Uterus (tissue), 4 donors: ENCODE data around the gene KLF16. TPM values are rescaled to one million over a fixed set of nuclear protein-coding genes. Genes with fewer than 3 reads are reported as not detected.

Experiments
- DNase-seq, 2 donors: peaks; one replicate each; pipeline ENCODE4 v3.0.0-alpha.2; 2019 to 2020
- H3K27ac ChIP-seq, 2 donors: fragments of 200-600 bp; sonication (generic); 1 replicate in 1 of 2; 2 replicates in 1 of 2; pipeline ENCODE4 v1.5.1; 2016 to 2018
- H3K27me3 ChIP-seq, 2 donors: fragments of 200-600 bp; sonication (generic); one replicate each; pipeline ENCODE4 v1.5.1; 2018 to 2019; ENCODE audit warnings: control low read depth in 1 of 2
- H3K36me3 ChIP-seq, 2 donors: fragments of 200-600 bp; sonication (generic); one replicate each; pipeline ENCODE4 v1.5.1; 2019; ENCODE audit warnings: control low read depth in 1 of 2
- H3K4me1 ChIP-seq, 2 donors: fragments of 200-600 bp; sonication (generic); one replicate each; pipeline ENCODE4 v1.5.1; 2018 to 2019; ENCODE audit warnings: control low read depth in 1 of 2
- H3K4me3 ChIP-seq, 2 donors: fragments of 200-600 bp; sonication (generic); 1 replicate in 1 of 2; 2 replicates in 1 of 2; pipeline ENCODE4 v1.5.1; 2018 to 2019; ENCODE audit warnings: mild to moderate bottlenecking in 1 of 2
- H3K9me3 ChIP-seq, 2 donors: fragments of 200-600 bp; sonication (generic); one replicate each; pipeline ENCODE4 v1.5.1; 2019; ENCODE audit warnings: control low read depth in 1 of 2
- POLR2A ChIP-seq, 2 donors: fragments of 450-650 bp; IDR thresholded peaks; one replicate each; pipeline ENCODE4 v1.6.1; 2016; ENCODE audit warnings: antibody characterized with exemption in 2 of 2, mild to moderate bottlenecking in 1 of 2, moderate library complexity in 1 of 2
- intact Hi-C: fragments of 100-400 bp; cut with DNase I; formaldehyde crosslinking; loops from one replicate; pipeline ENCODE4 v1.15.1; 2023; ENCODE audit warnings: low total_unique reads
- total RNA-seq, 4 donors: library from RNA; depleted of rRNA in 3 of 4; stranded (reverse); fragments of >200 nt in 3 of 4; gene quantifications; one replicate each; pipeline versions ENCODE4 v1.1.0 to v1.2.4, GENCODE V29; 2014 to 2023
- TF ChIP-seq, protein P1 (sequence below), 4 experiments: fragments of 200-600 bp in 2 of 4; fragments of 450-650 bp in 2 of 4; sonication (generic) in 2 of 4; IDR thresholded peaks; one replicate each; pipeline ENCODE4 v1.5.1; 2016 to 2019; ENCODE audit warnings: antibody characterized with exemption in 4 of 4, mild to moderate bottlenecking in 2 of 4, moderate library complexity in 1 of 4
- donor health status: DM: yes; HTN: yes; CAD: no.

KLF16 gene
- total RNA-seq, 4 donors from 2014 or later: 0.26 to 17.7 (median 3.9) TPM; not detected in 1

DNA sequence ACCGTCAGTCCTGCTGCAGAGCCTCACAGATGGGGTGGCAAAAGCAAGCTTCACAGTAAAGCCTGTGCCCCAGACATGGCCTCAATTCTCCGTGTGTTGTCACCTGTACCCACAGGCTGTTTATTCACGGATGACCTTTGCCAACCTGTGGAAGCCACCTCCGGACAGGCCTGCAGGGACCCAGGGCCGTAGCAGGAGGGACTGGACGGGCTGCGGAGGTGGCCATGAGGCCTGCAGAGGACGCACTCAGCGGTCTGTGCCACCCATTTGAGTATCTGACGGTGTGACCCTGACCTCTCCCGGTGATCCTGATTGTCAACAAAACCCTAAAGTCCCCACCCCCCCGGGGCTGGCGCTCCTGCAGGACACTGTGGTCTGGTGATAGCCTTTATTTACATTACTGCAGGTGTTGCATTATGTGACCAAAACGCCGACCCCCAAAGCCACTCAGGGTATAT, 7.8 kb upstream of the KLF16 start:
- H3K36me3 ChIP-seq: no peaks in the 10 kb centered on the region

DNA sequence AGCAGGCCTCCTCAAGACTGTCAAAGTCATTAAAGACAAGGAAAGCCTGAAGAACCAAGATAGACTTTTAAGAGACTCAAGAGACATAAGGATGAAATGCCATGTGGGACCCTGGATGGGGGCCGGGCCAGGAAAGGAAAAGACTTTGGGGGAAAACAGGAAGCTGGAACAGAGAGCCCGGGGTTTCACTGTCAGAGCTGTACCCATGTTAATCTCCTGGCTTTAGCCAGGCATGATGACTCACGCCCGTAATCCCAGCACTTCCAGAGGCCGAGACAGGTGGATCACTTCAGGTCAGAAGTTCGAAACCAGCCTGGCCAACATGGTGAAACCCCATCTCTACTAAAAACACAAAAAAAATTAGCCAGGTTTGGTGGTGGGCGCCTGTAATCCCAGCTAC, 5.6 kb upstream of the KLF16 start:
- no peak for DNase-seq
- H3K9me3 ChIP-seq: no peaks in the 10 kb centered on the region
- no peaks in the 10 kb centered on the region for H3K36me3 ChIP-seq
- H3K4me3 ChIP-seq: no peak overlapping the region
- no peaks in the 10 kb centered on the region for H3K27me3 ChIP-seq
- no peak overlapping the region for H3K27ac ChIP-seq
- intact Hi-C loops: no loop called here
- H3K4me1 ChIP-seq: peaks cover 10 to 15% of the 10 kb centered on the region in 2 donors
- TF ChIP-seq, protein P1, sequence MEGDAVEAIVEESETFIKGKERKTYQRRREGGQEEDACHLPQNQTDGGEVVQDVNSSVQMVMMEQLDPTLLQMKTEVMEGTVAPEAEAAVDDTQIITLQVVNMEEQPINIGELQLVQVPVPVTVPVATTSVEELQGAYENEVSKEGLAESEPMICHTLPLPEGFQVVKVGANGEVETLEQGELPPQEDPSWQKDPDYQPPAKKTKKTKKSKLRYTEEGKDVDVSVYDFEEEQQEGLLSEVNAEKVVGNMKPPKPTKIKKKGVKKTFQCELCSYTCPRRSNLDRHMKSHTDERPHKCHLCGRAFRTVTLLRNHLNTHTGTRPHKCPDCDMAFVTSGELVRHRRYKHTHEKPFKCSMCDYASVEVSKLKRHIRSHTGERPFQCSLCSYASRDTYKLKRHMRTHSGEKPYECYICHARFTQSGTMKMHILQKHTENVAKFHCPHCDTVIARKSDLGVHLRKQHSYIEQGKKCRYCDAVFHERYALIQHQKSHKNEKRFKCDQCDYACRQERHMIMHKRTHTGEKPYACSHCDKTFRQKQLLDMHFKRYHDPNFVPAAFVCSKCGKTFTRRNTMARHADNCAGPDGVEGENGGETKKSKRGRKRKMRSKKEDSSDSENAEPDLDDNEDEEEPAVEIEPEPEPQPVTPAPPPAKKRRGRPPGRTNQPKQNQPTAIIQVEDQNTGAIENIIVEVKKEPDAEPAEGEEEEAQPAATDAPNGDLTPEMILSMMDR (IDR thresholded peaks at IDR 0.05): no peak
- TF ChIP-seq POLR2A (IDR thresholded peaks at IDR 0.05): no peak

More for the DNA sequence above, 7.8 kb upstream of the KLF16 start:
- H3K4me1 ChIP-seq: peaks cover 10 to 23% of the 10 kb centered on the region in 2 donors
- H3K4me3 ChIP-seq: no peak overlapping the region
- no peak overlapping the region for H3K27ac ChIP-seq
- no peak for DNase-seq
- intact Hi-C loops: no loop called here
- TF ChIP-seq, protein P1 (IDR thresholded peaks at IDR 0.05): no peak
- no peak for TF ChIP-seq POLR2A (IDR thresholded peaks at IDR 0.05)
- H3K9me3 ChIP-seq: no peaks in the 10 kb centered on the region
- no peaks in the 10 kb centered on the region for H3K27me3 ChIP-seq

DNA sequence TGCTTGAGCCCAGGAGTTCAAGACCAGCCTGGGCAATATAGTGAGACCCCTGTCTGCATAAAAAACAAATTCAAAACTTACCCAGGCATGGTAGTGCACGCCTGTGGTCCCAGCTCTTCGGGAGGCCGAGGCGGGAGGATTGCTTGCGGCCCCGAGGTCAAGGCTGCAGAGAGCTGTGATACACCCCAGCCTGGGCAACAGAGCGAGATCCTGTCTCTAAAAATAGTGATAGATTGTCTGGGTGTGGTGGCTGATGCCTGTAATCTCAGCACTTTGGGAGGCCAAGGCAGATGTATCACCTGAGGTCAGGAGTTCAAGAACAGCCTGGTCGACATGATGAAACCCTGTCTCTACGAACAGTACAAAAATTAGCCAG, 4.0 kb upstream of the KLF16 start:
- intact Hi-C loops: no loop called here
- Histone ChIP-seq H3K9me3 (no peaks in the 10 kb centered on the region), H3K27ac (no peak overlapping the region), H3K4me1 (peaks cover 0 to 2% of the 10 kb centered on the region in 2 donors), H3K4me3 (no peak overlapping the region), H3K36me3 (no peaks in the 10 kb centered on the region), H3K27me3 (no peaks in the 10 kb centered on the region)
- no peak for DNase-seq
- no peak for TF ChIP-seq POLR2A (IDR thresholded peaks at IDR 0.05)
- TF ChIP-seq, protein P1 (IDR thresholded peaks at IDR 0.05): no peak

DNA sequence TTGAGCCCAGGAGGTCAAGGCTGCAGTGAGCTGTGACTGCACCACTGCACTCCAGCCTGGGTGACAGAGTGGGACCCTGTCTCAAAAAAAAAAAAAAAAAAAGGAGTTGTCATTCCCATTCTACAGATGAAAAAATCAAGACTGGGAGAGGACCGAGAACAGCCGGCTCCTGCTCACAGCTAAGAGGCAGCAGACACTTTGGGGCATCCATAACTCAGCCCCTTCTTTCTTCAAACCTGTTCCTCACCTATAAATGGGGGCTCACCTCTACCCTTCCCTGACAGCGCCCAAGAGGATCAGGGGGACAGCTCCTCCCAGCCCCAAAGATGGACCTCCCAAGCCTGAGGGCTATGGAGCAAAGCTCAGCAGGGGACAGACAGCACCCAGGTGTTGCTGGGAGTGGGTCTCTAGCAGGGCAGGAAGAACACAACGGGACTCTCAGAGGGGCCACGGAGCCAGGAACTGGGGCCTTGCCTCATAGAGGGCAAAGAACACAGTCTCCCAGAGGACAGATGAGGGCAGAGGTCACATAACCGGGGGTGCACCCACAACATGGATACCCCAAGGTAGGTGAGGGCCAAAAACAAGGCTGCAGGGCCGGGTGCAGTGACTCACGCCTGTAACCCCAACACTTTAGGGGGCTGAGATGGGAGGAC, 3.4 kb upstream of the KLF16 start:
- H3K9me3 ChIP-seq: no peaks in the 10 kb centered on the region
- H3K27me3 ChIP-seq: no peaks in the 10 kb centered on the region
- no peak for DNase-seq
- peaks cover 0 to 8% of the 10 kb centered on the region in 2 donors for H3K4me1 ChIP-seq
- no peak overlapping the region for H3K27ac ChIP-seq
- intact Hi-C loops: no loop called here
- H3K4me3 ChIP-seq: no peak overlapping the region
- TF ChIP-seq POLR2A (IDR thresholded peaks at IDR 0.05): no peak
- TF ChIP-seq, protein P1 (IDR thresholded peaks at IDR 0.05): no peak
- H3K36me3 ChIP-seq: no peaks in the 10 kb centered on the region

DNA sequence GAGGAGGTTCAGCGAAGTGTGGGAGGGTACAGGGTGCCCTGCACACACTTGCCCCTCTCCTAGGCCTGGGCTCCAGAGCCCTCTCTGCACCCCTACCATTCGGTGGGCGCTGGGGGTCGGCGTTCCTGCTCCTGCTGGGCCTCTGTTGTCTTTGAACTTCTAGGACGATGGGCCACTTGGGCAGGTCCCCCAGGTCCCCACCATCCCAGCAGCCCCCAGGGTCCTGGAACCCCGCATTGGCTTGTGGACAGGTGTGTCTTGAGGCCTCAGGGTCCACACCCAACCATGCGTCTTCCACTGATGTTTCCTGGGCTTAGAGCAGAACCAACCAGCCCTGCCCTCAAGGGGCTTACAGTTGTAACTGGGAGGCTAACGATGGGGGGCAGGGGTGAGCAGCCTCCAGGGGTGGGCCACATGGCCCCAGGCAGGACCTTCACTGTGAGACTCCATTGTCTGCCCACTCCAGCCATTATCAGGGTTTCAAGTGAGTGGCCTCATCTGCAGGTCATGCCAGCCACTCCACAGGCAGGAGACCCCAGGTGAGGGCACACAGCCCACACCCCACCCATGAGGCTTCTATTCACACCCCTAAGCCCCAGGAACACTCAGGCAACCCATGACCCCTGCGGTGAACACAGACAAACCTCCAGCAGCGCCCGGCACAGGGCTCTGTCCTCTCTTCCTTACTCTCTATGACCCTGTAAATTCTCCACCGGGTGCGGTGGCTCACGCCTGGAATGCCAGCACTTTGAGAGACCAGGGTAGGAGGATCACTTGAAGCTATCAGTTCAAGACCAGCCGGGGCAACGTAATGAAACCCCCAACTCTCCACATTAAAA, 2.0 kb upstream of the KLF16 start:
- H3K4me1 ChIP-seq: peaks cover 0 to 22% of the 10 kb centered on the region in 2 donors
- intact Hi-C loops: no loop called here

More for the DNA sequence above, 2.0 kb upstream of the KLF16 start:
- H3K9me3 ChIP-seq: no peaks in the 10 kb centered on the region
- DNase-seq: no peak
- H3K27me3 ChIP-seq: no peaks in the 10 kb centered on the region
- no peaks in the 10 kb centered on the region for H3K36me3 ChIP-seq
- H3K27ac ChIP-seq: peak overlapping the region; percentile 83 to 84
- TF ChIP-seq POLR2A (IDR thresholded peaks at IDR 0.05): no peak
- TF ChIP-seq, protein P1 (IDR thresholded peaks at IDR 0.05): no peak
- no peak overlapping the region for H3K4me3 ChIP-seq
